ENCODE measurements around the gene RNU2-1.
"Not testable (repeated sequence)": the region's sequence is repeated elsewhere in the genome, so short reads cannot be mapped to it uniquely, and the experiment has no call there.

RNU2-1 gene

DNA sequence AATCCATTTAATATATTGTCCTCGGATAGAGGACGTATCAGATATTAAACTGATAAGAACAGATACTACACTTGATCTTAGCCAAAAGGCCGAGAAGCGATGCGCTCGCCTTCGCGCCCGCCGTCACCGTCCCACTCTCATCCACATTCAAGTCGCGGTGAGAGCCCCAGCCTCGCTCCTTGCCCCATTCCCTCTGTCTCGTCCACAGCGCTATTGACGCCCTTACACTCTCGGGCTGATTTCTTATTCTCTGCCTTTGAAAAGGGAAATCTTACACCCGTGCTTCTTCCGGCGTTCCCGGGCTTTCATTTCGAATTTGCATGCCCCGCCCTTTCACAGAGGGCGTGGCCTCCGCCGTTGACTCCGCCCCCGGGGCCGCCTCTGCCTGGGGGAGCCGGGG is at the start of gene RNU2-1:
RNU2-1 (minus strand) TSS at position 101 of the 400 bp plus-strand sequence.
- not testable (repeated sequence) for H3K36me3 ChIP-seq (ENCODE audit: insufficient read depth, low read length); H3K9ac ChIP-seq (ENCODE audit: low read depth, low read length); H3K4me1 ChIP-seq (ENCODE audit: insufficient read depth, low read length); H3K9me3 ChIP-seq (ENCODE audit: control insufficient read depth, insufficient read depth, low read length)

DNA sequence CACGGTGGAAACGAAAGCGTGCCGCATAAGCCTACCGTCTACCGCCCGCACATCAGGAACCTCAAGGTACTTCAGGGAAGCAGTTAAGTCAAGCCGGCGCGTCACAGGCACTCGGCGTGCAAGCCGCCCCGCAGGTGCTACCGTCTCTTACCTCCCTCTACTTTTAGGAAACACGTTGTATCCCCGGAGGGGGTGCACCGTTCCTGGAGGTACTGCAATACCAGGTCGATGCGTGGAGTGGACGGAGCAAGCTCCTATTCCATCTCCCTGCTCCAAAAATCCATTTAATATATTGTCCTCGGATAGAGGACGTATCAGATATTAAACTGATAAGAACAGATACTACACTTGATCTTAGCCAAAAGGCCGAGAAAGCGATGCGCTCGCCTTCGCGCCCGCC is 39.1 kb upstream of the RNU2-1 start:
- H3K36me3 ChIP-seq (ENCODE audit: insufficient read depth, low read length); H3K9me3 ChIP-seq (ENCODE audit: control insufficient read depth, insufficient read depth, low read length); H3K9ac ChIP-seq (ENCODE audit: low read depth, low read length); H3K4me1 ChIP-seq (ENCODE audit: insufficient read depth, low read length): not testable (repeated sequence)

DNA sequence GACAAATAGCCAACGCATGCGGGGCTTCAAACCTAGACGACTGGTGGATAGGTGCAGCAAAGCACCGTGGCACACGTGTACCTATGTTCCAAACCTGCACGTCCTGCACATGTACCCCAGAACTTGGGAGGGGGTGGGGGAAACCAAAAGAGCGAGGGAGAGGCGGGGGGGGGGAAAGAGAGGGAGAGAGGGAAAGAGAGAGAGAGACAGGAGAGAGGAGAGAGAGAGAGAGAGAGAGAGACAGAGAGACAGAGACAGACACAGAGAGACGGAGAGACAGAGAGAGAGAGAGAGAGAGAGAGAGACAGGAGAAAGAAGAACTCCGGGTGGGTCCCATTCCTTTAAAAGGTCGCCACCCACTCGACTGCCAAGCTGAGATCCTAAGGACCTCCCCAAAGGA is 38.7 kb upstream of the RNU2-1 start:
- H3K9me3 ChIP-seq (ENCODE audit: control insufficient read depth, insufficient read depth, low read length); H3K36me3 ChIP-seq (ENCODE audit: insufficient read depth, low read length); H3K9ac ChIP-seq (ENCODE audit: low read depth, low read length); H3K4me1 ChIP-seq (ENCODE audit: insufficient read depth, low read length): not testable (repeated sequence)

GRCh38 chr17:43270552-43271504 is 37.1 kb upstream of the RNU2-1 start:
- not testable (repeated sequence) for H3K4me1 ChIP-seq (ENCODE audit: insufficient read depth, low read length); H3K9ac ChIP-seq (ENCODE audit: low read depth, low read length); H3K36me3 ChIP-seq (ENCODE audit: insufficient read depth, low read length); H3K9me3 ChIP-seq (ENCODE audit: control insufficient read depth, insufficient read depth, low read length)

GRCh38 chr17:43246456-43246855 is 12.7 kb upstream of the RNU2-1 start:
- not testable (repeated sequence) for H3K9me3 ChIP-seq (ENCODE audit: control insufficient read depth, insufficient read depth, low read length); H3K36me3 ChIP-seq (ENCODE audit: insufficient read depth, low read length); H3K4me1 ChIP-seq (ENCODE audit: insufficient read depth, low read length); H3K9ac ChIP-seq (ENCODE audit: low read depth, low read length)

DNA sequence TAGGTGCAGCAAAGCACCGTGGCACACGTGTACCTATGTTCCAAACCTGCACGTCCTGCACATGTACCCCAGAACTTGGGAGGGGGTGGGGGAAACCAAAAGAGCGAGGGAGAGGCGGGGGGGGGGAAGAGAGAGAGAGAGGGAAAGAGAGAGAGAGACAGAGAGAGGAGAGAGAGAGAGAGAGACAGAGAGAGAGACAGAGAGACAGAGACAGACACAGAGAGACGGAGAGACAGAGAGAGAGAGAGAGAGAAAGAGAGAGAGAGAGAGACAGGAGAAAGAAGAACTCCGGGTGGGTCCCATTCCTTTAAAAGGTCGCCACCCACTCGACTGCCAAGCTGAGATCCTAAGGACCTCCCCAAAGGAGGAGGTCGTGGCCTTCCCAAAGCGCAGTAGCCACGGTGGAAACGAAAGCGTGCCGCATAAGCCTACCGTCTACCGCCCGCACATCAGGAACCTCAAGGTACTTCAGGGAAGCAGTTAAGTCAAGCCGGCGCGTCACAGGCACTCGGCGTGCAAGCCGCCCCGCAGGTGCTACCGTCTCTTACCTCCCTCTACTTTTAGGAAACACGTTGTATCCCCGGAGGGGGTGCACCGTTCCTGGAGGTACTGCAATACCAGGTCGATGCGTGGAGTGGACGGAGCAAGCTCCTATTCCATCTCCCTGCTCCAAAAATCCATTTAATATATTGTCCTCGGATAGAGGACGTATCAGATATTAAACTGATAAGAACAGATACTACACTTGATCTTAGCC is 7.0 kb upstream of the RNU2-1 start:
- H3K36me3 ChIP-seq (ENCODE audit: insufficient read depth, low read length); H3K9me3 ChIP-seq (ENCODE audit: control insufficient read depth, insufficient read depth, low read length); H3K9ac ChIP-seq (ENCODE audit: low read depth, low read length); H3K4me1 ChIP-seq (ENCODE audit: insufficient read depth, low read length): not testable (repeated sequence)

GRCh38 chr17:43239597-43239996 is 5.8 kb upstream of the RNU2-1 start:
- H3K36me3 ChIP-seq (ENCODE audit: insufficient read depth, low read length); H3K4me1 ChIP-seq (ENCODE audit: insufficient read depth, low read length); H3K9me3 ChIP-seq (ENCODE audit: control insufficient read depth, insufficient read depth, low read length); H3K9ac ChIP-seq (ENCODE audit: low read depth, low read length): not testable (repeated sequence)

GRCh38 chr17:43233263-43233662 is 514 bp downstream of the RNU2-1 start:
- not testable (repeated sequence) for H3K9ac ChIP-seq (ENCODE audit: low read depth, low read length); H3K36me3 ChIP-seq (ENCODE audit: insufficient read depth, low read length); H3K9me3 ChIP-seq (ENCODE audit: control insufficient read depth, insufficient read depth, low read length); H3K4me1 ChIP-seq (ENCODE audit: insufficient read depth, low read length)

DNA sequence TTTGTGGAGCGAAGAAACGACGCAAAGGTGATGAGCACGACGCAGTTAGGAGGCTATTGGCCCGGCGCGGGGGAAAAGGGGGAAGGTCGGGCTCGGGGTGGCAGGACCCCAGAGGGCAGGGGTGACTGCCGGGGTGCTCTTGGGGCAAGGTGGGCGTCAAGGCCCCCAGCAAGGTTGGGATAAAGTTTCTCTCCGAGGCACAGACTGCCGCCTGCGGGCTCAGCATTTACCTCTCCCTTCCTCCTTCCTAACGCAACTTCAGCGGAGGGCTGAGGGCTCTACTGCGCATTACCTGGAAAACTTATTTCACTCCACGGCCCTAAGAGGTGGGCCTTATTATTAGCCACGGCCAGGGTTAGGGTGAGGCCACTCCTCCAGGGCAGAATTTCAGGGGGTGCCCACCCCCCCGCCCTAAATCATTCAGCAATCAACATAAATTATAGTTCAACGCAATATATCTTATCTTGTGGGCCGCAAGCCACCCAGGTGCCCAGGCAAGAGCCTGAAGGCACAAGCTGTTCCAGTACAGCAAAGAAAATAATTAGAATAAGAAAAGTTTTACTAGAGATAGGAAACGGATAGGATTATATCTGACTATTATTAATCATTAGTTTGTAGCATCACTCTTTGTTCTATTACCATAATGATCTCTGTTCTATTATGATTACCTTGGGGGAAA is 1.6 kb downstream of the RNU2-1 start:
- H3K36me3 ChIP-seq (ENCODE audit: insufficient read depth, low read length); H3K4me1 ChIP-seq (ENCODE audit: insufficient read depth, low read length); H3K9me3 ChIP-seq (ENCODE audit: control insufficient read depth, insufficient read depth, low read length): not testable (repeated sequence)
- peak overlapping the region; percentile 51 for H3K9ac ChIP-seq (ENCODE audit: low read depth, low read length)

DNA sequence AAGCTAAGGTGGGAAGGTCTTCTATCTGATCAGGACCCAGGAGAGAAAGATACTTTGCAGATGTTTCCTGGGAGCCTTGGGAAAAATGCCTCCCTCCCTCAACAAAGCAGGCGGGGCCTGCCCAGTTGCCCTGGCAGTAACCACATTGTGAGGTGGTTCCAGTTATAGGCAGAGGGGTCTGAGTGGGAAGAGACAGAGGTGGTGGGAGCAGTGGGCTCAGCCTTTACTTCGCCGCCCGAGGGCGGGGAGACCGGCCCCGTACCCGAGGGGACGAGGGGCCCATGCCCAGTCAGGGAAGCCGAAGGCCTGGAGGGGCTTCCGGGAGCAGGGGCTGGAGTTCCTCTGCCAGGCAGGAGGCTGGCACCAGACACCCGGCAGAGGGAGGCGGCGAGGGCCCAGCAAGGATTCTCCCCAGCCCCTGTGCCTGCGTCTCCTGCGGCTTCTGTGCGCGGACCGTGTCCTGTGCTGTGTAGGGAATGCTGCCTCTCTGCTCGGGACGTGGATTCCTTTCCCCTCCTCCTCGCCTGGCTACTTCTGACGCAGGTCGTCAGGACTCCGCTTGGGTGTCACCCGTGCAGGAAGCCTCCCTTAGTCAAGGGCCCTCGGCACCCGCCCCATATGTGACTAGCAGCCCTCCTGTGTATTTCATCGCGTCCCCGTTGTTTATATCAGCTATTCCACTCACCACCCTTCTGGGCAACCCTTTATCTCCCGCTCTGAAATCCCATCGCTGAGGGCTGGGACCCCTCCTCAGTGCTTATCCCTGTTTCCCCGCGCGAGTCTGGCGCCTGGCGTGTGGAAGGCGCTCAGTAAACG is 2.4 kb downstream of the RNU2-1 start:
- H3K9me3 ChIP-seq (ENCODE audit: control insufficient read depth, insufficient read depth, low read length); H3K36me3 ChIP-seq (ENCODE audit: insufficient read depth, low read length); H3K4me1 ChIP-seq (ENCODE audit: insufficient read depth, low read length): not testable (repeated sequence)
- peak overlapping the region; percentile 51 for H3K9ac ChIP-seq (ENCODE audit: low read depth, low read length)

- not testable (repeated sequence) for H3K9me3 ChIP-seq (ENCODE audit: control insufficient read depth, insufficient read depth, low read length); H3K9ac ChIP-seq (ENCODE audit: low read depth, low read length); H3K36me3 ChIP-seq (ENCODE audit: insufficient read depth, low read length); H3K4me1 ChIP-seq (ENCODE audit: insufficient read depth, low read length)
Measured at GRCh38 chr17:43228020-43228782, 5.6 kb downstream of the RNU2-1 start, which contains the start of gene CCDC200. Gene CCDC200 (minus strand): TSS chr17:43228623. CDS start chr17:43228554, 69 bp downstream.

DNA sequence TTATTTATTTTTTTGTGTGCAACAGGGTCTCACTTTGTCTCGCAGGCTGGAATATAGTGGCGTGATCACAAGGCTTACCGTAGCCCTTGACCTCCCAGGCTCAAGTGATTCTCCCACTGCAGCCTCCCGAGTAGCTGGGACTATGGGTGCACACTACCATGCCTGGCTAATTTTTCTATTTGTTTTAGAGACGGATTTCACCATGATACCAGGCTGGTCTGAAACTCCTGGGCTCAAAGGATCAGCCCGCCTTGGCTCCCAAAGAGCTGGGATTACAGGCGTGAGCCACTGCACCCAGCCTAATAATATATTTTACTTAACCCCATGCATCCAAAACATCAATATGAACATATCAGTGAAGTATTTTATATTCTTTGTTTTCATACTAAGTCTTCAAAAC is 7.4 kb downstream of the RNU2-1 start:
- Histone ChIP-seq H3K36me3 (ENCODE audit: insufficient read depth, low read length) (no peaks in the 10 kb centered on the region), H3K4me1 (ENCODE audit: insufficient read depth, low read length) (no peaks in the 10 kb centered on the region), H3K9me3 (ENCODE audit: control insufficient read depth, insufficient read depth, low read length) (no peaks in the 10 kb centered on the region), H3K9ac (ENCODE audit: low read depth, low read length) (no peak overlapping the region)

DNA sequence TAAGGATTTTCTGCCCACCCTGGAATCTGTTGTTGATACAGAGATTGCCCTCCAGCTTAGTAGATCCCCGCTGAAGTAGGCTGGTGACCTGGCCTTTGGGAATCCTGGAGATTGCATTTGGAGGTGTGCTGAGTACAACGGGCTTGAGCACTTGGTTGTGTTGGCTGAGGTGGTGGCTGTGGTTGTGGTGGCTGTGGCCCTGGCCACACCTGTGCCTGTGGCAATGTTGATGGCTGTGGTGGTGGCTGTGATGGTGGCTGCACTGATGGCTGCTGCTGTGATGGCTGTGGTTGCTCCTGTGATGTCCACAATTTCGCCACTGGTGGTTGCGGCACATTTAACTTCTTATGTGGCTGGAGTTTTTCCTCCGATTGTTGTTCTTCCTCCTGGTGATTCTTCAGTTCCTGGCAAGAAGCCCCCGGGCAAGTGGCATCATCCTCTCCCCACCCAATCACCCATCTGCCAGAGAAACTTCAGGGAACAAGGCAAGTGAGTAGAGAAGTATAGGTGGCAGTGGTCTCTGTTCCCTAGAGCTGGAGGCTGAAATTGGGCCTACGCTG is 9.6 kb downstream of the RNU2-1 start:
- Histone ChIP-seq H3K36me3 (ENCODE audit: insufficient read depth, low read length) (no peaks in the 10 kb centered on the region), H3K9me3 (ENCODE audit: control insufficient read depth, insufficient read depth, low read length) (no peaks in the 10 kb centered on the region), H3K4me1 (ENCODE audit: insufficient read depth, low read length) (no peaks in the 10 kb centered on the region), H3K9ac (ENCODE audit: low read depth, low read length) (no peak overlapping the region)
